ENCODE measurements around the gene CELF2.
"Not testable (repeated sequence)": the region's sequence is repeated elsewhere in the genome, so short reads cannot be mapped to it uniquely, and the experiment has no call there.

CELF2 gene

DNA sequence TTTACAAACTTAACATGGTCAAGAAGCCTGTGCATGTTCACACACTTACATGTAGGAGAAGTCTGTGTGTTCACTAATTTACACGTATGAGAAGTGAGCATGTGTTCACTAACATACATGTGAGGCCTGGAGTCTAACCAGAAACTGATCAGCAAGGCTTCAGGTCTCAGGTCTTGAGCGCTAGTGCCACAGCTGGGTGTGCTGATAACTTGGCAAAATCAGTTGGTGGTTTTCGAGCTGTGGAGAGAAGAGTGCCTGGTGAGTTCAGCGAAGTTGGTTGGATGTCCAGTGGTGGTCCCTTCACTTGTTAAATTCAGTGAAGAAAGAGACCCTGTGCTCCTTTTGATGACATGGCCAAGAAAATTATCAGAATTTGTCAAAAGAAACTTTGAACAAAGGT is 98.7 kb downstream of the CELF2 start:
- Histone ChIP-seq H3K9ac (ENCODE audit: low read length) (no peak overlapping the region), H3K4me1 (ENCODE audit: control insufficient read depth, insufficient read depth, low read length) (no peaks in the 10 kb centered on the region), H3K36me3 (ENCODE audit: control insufficient read depth, insufficient read depth, low read length) (no peaks in the 10 kb centered on the region), H3K4me3 (ENCODE audit: low read length) (no peak overlapping the region), H3K27me3 (ENCODE audit: control insufficient read depth, insufficient read depth, low read length) (no peaks in the 10 kb centered on the region), H3K27ac (ENCODE audit: low read depth, low read length) (no peak overlapping the region)

DNA sequence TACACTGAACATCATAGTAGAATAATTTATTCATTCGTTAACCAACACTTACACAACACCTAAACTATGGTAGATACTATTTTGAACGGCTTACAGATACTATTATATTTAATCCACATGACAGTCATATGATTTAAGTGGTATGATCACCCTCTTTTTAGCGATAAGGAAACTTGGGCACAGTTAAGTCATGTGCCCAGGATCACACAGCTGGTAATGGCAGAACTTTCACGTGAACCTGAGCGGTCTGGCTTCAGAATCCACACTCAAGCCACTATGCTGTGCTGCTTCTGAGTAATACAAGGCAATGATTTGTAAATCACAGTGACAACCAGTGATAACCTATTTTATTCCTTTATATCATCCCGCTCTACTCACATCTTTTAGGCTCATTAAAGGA is 99.1 kb downstream of the CELF2 start:
- Histone ChIP-seq H3K36me3 (ENCODE audit: control insufficient read depth, insufficient read depth, low read length) (no peaks in the 10 kb centered on the region), H3K4me1 (ENCODE audit: control insufficient read depth, insufficient read depth, low read length) (peaks cover 2% of the 10 kb centered on the region), H3K4me3 (ENCODE audit: low read length) (no peak overlapping the region), H3K9ac (ENCODE audit: low read length) (no peak overlapping the region), H3K27me3 (ENCODE audit: control insufficient read depth, insufficient read depth, low read length) (no peaks in the 10 kb centered on the region), H3K27ac (ENCODE audit: low read depth, low read length) (no peak overlapping the region)

DNA sequence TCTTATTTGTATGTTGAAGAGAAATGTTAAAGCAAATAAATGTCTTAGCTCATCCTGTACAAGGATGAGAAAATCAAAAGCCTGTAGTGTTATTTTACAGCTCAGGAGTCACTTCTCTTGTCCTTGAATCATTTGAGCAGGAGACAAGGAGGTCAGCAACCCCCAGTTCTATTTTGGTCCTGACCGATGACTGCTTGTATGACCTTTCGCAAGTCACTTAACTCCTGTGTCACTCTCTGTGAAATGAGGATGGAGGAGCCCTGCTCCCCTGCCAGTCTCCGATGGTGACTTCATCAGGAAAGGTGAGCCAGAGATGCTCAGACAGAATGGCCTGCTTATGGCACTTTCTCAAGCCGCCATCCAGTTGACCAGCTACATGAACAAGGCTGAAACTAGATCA is 101.0 kb downstream of the CELF2 start:
- Histone ChIP-seq H3K27me3 (ENCODE audit: control insufficient read depth, insufficient read depth, low read length) (no peaks in the 10 kb centered on the region), H3K27ac (ENCODE audit: low read depth, low read length) (no peak overlapping the region), H3K4me3 (ENCODE audit: low read length) (no peak overlapping the region), H3K9ac (ENCODE audit: low read length) (no peak overlapping the region), H3K36me3 (ENCODE audit: control insufficient read depth, insufficient read depth, low read length) (no peaks in the 10 kb centered on the region), H3K4me1 (ENCODE audit: control insufficient read depth, insufficient read depth, low read length) (peaks cover 8% of the 10 kb centered on the region)

GRCh38 chr10:11119843-11120242 is 102.2 kb downstream of the CELF2 start:
- Histone ChIP-seq H3K4me3 (ENCODE audit: low read length) (no peak overlapping the region), H3K27me3 (ENCODE audit: control insufficient read depth, insufficient read depth, low read length) (no peaks in the 10 kb centered on the region), H3K27ac (ENCODE audit: low read depth, low read length) (no peak overlapping the region), H3K4me1 (ENCODE audit: control insufficient read depth, insufficient read depth, low read length) (peaks cover 8% of the 10 kb centered on the region), H3K9ac (ENCODE audit: low read length) (no peak overlapping the region), H3K36me3 (ENCODE audit: control insufficient read depth, insufficient read depth, low read length) (no peaks in the 10 kb centered on the region)

GRCh38 chr10:11120711-11121110 is 103.0 kb downstream of the CELF2 start:
- no peaks in the 10 kb centered on the region for H3K27me3 ChIP-seq (ENCODE audit: control insufficient read depth, insufficient read depth, low read length)
- no peaks in the 10 kb centered on the region for H3K36me3 ChIP-seq (ENCODE audit: control insufficient read depth, insufficient read depth, low read length)
- peaks cover 8% of the 10 kb centered on the region for H3K4me1 ChIP-seq (ENCODE audit: control insufficient read depth, insufficient read depth, low read length)
- no peak overlapping the region for H3K9ac ChIP-seq (ENCODE audit: low read length)
- H3K4me3 ChIP-seq (ENCODE audit: low read length), result no peak overlapping the region
- H3K27ac ChIP-seq (ENCODE audit: low read depth, low read length), result no peak overlapping the region

DNA sequence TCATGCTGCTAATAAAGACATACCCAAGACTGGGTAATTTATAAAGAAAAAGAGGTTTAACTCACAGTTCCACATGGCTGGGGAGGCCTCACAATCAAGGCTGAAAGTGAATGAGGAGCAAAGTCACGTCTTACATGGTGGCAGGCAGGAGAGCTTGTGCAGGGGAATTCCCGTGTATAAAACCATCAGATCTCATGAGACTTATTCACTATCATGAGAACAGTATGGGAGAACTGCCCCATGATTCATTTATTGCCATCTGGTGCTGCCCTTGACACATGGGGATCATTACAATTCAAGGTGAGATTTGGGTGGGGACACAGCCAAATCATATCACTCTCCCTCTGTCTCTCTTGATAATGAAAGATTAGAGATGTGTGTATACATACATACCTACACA is 106.2 kb downstream of the CELF2 start:
- not testable (repeated sequence) for H3K4me1 ChIP-seq (ENCODE audit: control insufficient read depth, insufficient read depth, low read length); H3K27ac ChIP-seq (ENCODE audit: low read depth, low read length); H3K36me3 ChIP-seq (ENCODE audit: control insufficient read depth, insufficient read depth, low read length); H3K9ac ChIP-seq (ENCODE audit: low read length); H3K27me3 ChIP-seq (ENCODE audit: control insufficient read depth, insufficient read depth, low read length); H3K4me3 ChIP-seq (ENCODE audit: low read length)

DNA sequence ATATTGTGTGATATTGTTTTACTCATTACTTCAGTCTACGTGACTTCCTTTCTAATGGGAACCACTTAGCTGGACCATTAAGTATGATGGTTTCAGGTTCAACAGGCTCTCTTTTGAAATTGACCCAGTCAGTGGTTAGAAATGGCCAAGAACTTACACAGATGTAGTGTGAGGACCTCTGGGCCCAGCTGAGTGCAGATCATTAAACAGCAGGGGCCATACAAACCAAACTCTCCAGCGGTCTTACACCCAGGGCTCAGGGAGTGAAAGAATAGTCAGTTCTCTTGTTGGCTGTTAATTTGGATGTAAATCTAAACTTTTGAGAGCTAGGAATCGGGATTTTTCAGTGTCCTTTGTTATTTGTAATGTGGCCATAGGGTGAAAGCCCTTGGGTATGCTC is 107.3 kb downstream of the CELF2 start:
- Histone ChIP-seq H3K27me3 (ENCODE audit: control insufficient read depth, insufficient read depth, low read length) (no peaks in the 10 kb centered on the region), H3K4me3 (ENCODE audit: low read length) (no peak overlapping the region), H3K36me3 (ENCODE audit: control insufficient read depth, insufficient read depth, low read length) (no peaks in the 10 kb centered on the region), H3K27ac (ENCODE audit: low read depth, low read length) (no peak overlapping the region), H3K9ac (ENCODE audit: low read length) (no peak overlapping the region), H3K4me1 (ENCODE audit: control insufficient read depth, insufficient read depth, low read length) (peaks cover 8% of the 10 kb centered on the region)

- H3K9ac ChIP-seq (ENCODE audit: low read length); H3K4me3 ChIP-seq (ENCODE audit: low read length): not testable (repeated sequence)
Observed at GRCh38 chr10:11127017-11127416, 109.3 kb downstream of the CELF2 start.

GRCh38 chr10:11131112-11131639 is 113.5 kb downstream of the CELF2 start:
- Histone ChIP-seq H3K4me1 (ENCODE audit: control insufficient read depth, insufficient read depth, low read length) (no peaks in the 10 kb centered on the region), H3K36me3 (ENCODE audit: control insufficient read depth, insufficient read depth, low read length) (no peaks in the 10 kb centered on the region), H3K4me3 (ENCODE audit: low read length) (no peak overlapping the region), H3K27ac (ENCODE audit: low read depth, low read length) (no peak overlapping the region), H3K9ac (ENCODE audit: low read length) (no peak overlapping the region), H3K27me3 (ENCODE audit: control insufficient read depth, insufficient read depth, low read length) (no peaks in the 10 kb centered on the region)

More at GRCh38 chr10:11127017-11127416, 109.3 kb downstream of the CELF2 start:
- not testable (repeated sequence) for H3K27me3 ChIP-seq (ENCODE audit: control insufficient read depth, insufficient read depth, low read length); H3K4me1 ChIP-seq (ENCODE audit: control insufficient read depth, insufficient read depth, low read length); H3K27ac ChIP-seq (ENCODE audit: low read depth, low read length); H3K36me3 ChIP-seq (ENCODE audit: control insufficient read depth, insufficient read depth, low read length)

DNA sequence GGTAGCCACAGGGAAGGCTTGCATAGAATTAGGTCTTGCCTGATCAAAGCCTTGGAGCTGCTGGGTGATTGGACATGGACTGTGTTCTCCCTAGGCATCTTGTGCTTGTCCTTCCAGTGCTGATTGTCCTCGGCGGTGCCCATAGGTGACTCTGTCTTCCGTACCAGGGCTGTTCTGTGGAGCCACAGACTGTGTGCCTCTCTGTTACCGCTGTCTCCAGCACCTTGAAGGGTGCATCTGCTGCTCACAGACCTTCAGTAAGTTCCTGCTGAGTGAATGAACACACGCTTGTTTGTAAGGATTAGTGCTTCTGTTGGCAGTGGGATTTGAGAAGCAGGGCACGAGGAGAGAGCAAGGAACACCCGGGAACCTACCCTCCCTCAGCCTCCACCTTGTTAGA is 116.7 kb downstream of the CELF2 start:
- H3K9ac ChIP-seq (ENCODE audit: low read length), result no peak overlapping the region
- H3K4me1 ChIP-seq (ENCODE audit: control insufficient read depth, insufficient read depth, low read length), result no peaks in the 10 kb centered on the region
- no peaks in the 10 kb centered on the region for H3K36me3 ChIP-seq (ENCODE audit: control insufficient read depth, insufficient read depth, low read length)
- H3K4me3 ChIP-seq (ENCODE audit: low read length), result no peak overlapping the region
- H3K27me3 ChIP-seq (ENCODE audit: control insufficient read depth, insufficient read depth, low read length), result no peaks in the 10 kb centered on the region
- no peak overlapping the region for H3K27ac ChIP-seq (ENCODE audit: low read depth, low read length)

GRCh38 chr10:11135709-11136108 is 118.0 kb downstream of the CELF2 start:
- H3K36me3 ChIP-seq (ENCODE audit: control insufficient read depth, insufficient read depth, low read length), result no peaks in the 10 kb centered on the region
- H3K4me3 ChIP-seq (ENCODE audit: low read length), result no peak overlapping the region
- H3K9ac ChIP-seq (ENCODE audit: low read length), result no peak overlapping the region
- H3K27ac ChIP-seq (ENCODE audit: low read depth, low read length), result no peak overlapping the region
- H3K4me1 ChIP-seq (ENCODE audit: control insufficient read depth, insufficient read depth, low read length), result no peaks in the 10 kb centered on the region
- H3K27me3 ChIP-seq (ENCODE audit: control insufficient read depth, insufficient read depth, low read length), result no peaks in the 10 kb centered on the region

- Histone ChIP-seq H3K4me3 (ENCODE audit: low read length) (no peak overlapping the region), H3K4me1 (ENCODE audit: control insufficient read depth, insufficient read depth, low read length) (no peaks in the 10 kb centered on the region), H3K27me3 (ENCODE audit: control insufficient read depth, insufficient read depth, low read length) (no peaks in the 10 kb centered on the region), H3K36me3 (ENCODE audit: control insufficient read depth, insufficient read depth, low read length) (no peaks in the 10 kb centered on the region), H3K9ac (ENCODE audit: low read length) (no peak overlapping the region), H3K27ac (ENCODE audit: low read depth, low read length) (no peak overlapping the region)
Observed at GRCh38 chr10:11138314-11139033, 120.8 kb downstream of the CELF2 start.

DNA sequence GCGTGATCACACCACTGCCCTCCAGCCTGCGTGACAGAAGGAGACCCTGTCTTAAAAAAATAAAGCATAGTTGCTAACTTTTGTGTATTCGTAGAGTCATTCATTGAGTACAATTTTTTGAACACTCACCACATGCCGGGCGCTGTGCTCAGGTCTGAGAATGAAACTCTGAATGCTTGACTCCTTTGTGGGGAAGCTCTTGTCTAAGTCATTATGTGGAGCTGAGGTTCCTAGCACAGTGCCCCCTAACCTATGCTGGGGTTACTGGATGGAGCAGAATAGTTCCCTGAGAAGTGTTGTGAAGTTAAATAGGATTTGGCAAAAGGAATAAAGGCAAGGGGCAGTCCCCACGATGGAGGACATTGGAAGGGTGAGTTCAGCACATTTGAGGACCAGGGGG is 123.3 kb downstream of the CELF2 start:
- H3K36me3 ChIP-seq (ENCODE audit: control insufficient read depth, insufficient read depth, low read length), result no peaks in the 10 kb centered on the region
- no peak overlapping the region for H3K27ac ChIP-seq (ENCODE audit: low read depth, low read length)
- no peaks in the 10 kb centered on the region for H3K27me3 ChIP-seq (ENCODE audit: control insufficient read depth, insufficient read depth, low read length)
- no peak overlapping the region for H3K9ac ChIP-seq (ENCODE audit: low read length)
- no peak overlapping the region for H3K4me3 ChIP-seq (ENCODE audit: low read length)
- H3K4me1 ChIP-seq (ENCODE audit: control insufficient read depth, insufficient read depth, low read length), result peaks cover 8% of the 10 kb centered on the region

Measured in rectal smooth muscle tissue (tissue), 1 donor.